ENCODE measurements around the gene SLC4A3. TPM values are rescaled to one million over a fixed set of nuclear protein-coding genes. Genes with fewer than 3 reads are reported as not detected.

Gene SLC4A3
- total RNA-seq, 2 donors from 2014 or later = 270 to 502 TPM

- Histone ChIP-seq H3K27ac (no peak overlapping the region), H3K4me3 (no peak overlapping the region), H3K4me1 (peaks cover 0 to 30% of the 10 kb centered on the region in 2 donors), H3K9me3 (no peaks in the 10 kb centered on the region), H3K36me3 (peaks cover 16% of the 10 kb centered on the region), H3K27me3 (no peaks in the 10 kb centered on the region)
- no peak for DNase-seq (ENCODE audit: low spot score)
- peak in 1 of 2 donors; percentile 16 for TF ChIP-seq CTCF (IDR thresholded peaks at IDR 0.05)
Observed at GRCh38 chr2:219619235-219619634, 8.2 kb upstream of the SLC4A3 start.

- peaks cover 0 to 42% of the 10 kb centered on the region in 2 donors for H3K4me1 ChIP-seq
- no peaks in the 10 kb centered on the region for H3K27me3 ChIP-seq
- H3K27ac ChIP-seq = no peak overlapping the region
- peaks cover 6% of the 10 kb centered on the region for H3K36me3 ChIP-seq
- no peaks in the 10 kb centered on the region for H3K9me3 ChIP-seq
- no peak overlapping the region for H3K4me3 ChIP-seq
- TF ChIP-seq CTCF (IDR thresholded peaks at IDR 0.05) = no peak
- DNase-seq (ENCODE audit: low spot score) = no peak
Observed at GRCh38 chr2:219620546-219620945, 6.9 kb upstream of the SLC4A3 start.

GRCh38 chr2:219621935-219622334 is 5.5 kb upstream of the SLC4A3 start:
- Histone ChIP-seq H3K9me3 (no peaks in the 10 kb centered on the region), H3K4me3 (no peak overlapping the region), H3K27me3 (no peaks in the 10 kb centered on the region), H3K4me1 (peaks cover 0 to 38% of the 10 kb centered on the region in 2 donors), H3K27ac (peak overlapping the region in 1 of 2 donors; percentile 98), H3K36me3 (no peaks in the 10 kb centered on the region)
- no peak for TF ChIP-seq CTCF (IDR thresholded peaks at IDR 0.05)
- no peak for DNase-seq (ENCODE audit: low spot score)

- peaks cover 0 to 38% of the 10 kb centered on the region in 2 donors for H3K4me1 ChIP-seq
- no peaks in the 10 kb centered on the region for H3K27me3 ChIP-seq
- no peak for TF ChIP-seq CTCF (IDR thresholded peaks at IDR 0.05)
- H3K4me3 ChIP-seq = no peak overlapping the region
- H3K9me3 ChIP-seq = no peaks in the 10 kb centered on the region
- DNase-seq (ENCODE audit: low spot score) = no peak
- peak overlapping the region; percentile 21 to 98 for H3K27ac ChIP-seq
- no peaks in the 10 kb centered on the region for H3K36me3 ChIP-seq
Observed at GRCh38 chr2:219622472-219622871, 5.0 kb upstream of the SLC4A3 start.

- peak overlapping the region; percentile 86 to 98 for H3K27ac ChIP-seq
Observed at GRCh38 chr2:219624565-219624964, 2.9 kb upstream of the SLC4A3 start.

More at GRCh38 chr2:219624565-219624964, 2.9 kb upstream of the SLC4A3 start:
- Histone ChIP-seq H3K4me1 (peaks cover 0 to 47% of the 10 kb centered on the region in 2 donors), H3K36me3 (no peaks in the 10 kb centered on the region), H3K27me3 (no peaks in the 10 kb centered on the region), H3K4me3 (no peak overlapping the region), H3K9me3 (no peaks in the 10 kb centered on the region)
- no peak for TF ChIP-seq CTCF (IDR thresholded peaks at IDR 0.05)
- DNase-seq (ENCODE audit: low spot score) = peak; percentile 77

All from right atrium auricular region (tissue), 2 donors.